Activated CD8-positive, alpha-beta memory T cell treated with anti-CD3 and anti-CD28 coated beads for 48 hours (primary cell): ENCODE data around the gene LZTS2.

Source experiments
- DNase-seq, 3 experiments: peaks; one replicate each; pipeline ENCODE4 v3.0.0-alpha.2; 2020; ENCODE audit warnings: low read depth in 2 of 3, low spot score in 2 of 3

The LZTS2 gene

GRCh38 chr10:100998183-100998990 is 1.2 kb upstream of the LZTS2 start:
- peak in 1 of 3 experiments; percentile 40 for DNase-seq

GRCh38 chr10:100998991-100999741 is 442 bp upstream of the LZTS2 start:
- peak in 2 of 3 experiments; percentile 58 to 64 for DNase-seq

- DNase-seq = no peak
These were observed 713 bp downstream of the LZTS2 start for GRCh38 chr10:101000127-101000914.

GRCh38 chr10:101000915-101001658 is 1.5 kb downstream of the LZTS2 start:
- no peak for DNase-seq

GRCh38 chr10:101001659-101002035 is 2.0 kb downstream of the LZTS2 start:
- no peak for DNase-seq

- DNase-seq = no peak
These were observed 2.8 kb downstream of the LZTS2 start for GRCh38 chr10:101002456-101002855.

GRCh38 chr10:101003639-101004206 is 4.1 kb downstream of the LZTS2 start:
- no peak for DNase-seq

GRCh38 chr10:101005361-101005760 is 5.8 kb downstream of the LZTS2 start:
- no peak for DNase-seq

- DNase-seq = no peak
These were observed 6.4 kb downstream of the LZTS2 start for GRCh38 chr10:101005869-101006567.

- no peak for DNase-seq
These were observed 7.0 kb downstream of the LZTS2 start for GRCh38 chr10:101006593-101007098.

GRCh38 chr10:101007099-101007711 is 7.6 kb downstream of the LZTS2 start:
- no peak for DNase-seq

- DNase-seq = no peak
These were observed 8.6 kb downstream of the LZTS2 start for GRCh38 chr10:101007915-101008822.

GRCh38 chr10:101008823-101009423 is 9.3 kb downstream of the LZTS2 start:
- DNase-seq = no peak

GRCh38 chr10:101010329-101010728 is 10.7 kb downstream of the LZTS2 start:
- no peak for DNase-seq

GRCh38 chr10:101011517-101012423 is 12.2 kb downstream of the LZTS2 start:
- no peak for DNase-seq

- DNase-seq = peak in 2 of 3 experiments; percentile 63
These were observed 13.1 kb downstream of the LZTS2 start for GRCh38 chr10:101012525-101013364.
